Loucy (cell line): Measurements from ENCODE around the gene CYB5R3.

Experiments
- H2AFZ ChIP-seq: fragments of 200-600 bp; sonication (generic); 2 replicates; pipeline ENCODE4 v1.6.0; 2016; ENCODE audit warnings: antibody characterized with exemption, mild to moderate bottlenecking, low read length, moderate library complexity
- H3F3A ChIP-seq: fragments of 200-600 bp; 2 replicates; pipeline ENCODE4 v1.6.0; 2016; ENCODE audit warnings: antibody characterized with exemption, low read depth, mild to moderate bottlenecking
- H3K27me3 ChIP-seq: fragments of 200-600 bp; sonication (generic); 2 replicates; pipeline ENCODE4 v1.6.1; 2014; ENCODE audit warnings: low read length, mild to moderate bottlenecking; ENCODE audit not compliant: insufficient read depth, poor library complexity, severe bottlenecking
- H3K36me3 ChIP-seq: fragments of 200-600 bp; sonication (generic); 2 replicates; pipeline ENCODE4 v1.6.1; 2016; ENCODE audit warnings: low read length; ENCODE audit not compliant: insufficient read depth
- H3K4me1 ChIP-seq: fragments of 200-600 bp; sonication (generic); 2 replicates; pipeline ENCODE4 v1.5.1; 2014; ENCODE audit warnings: low read length, mild to moderate bottlenecking; ENCODE audit not compliant: insufficient read depth, poor library complexity, severe bottlenecking
- H3K4me2 ChIP-seq: fragments of 200-600 bp; sonication (generic); 2 replicates; pipeline ENCODE4 v1.6.0; 2014; ENCODE audit warnings: antibody characterized with exemption, low read length, low read depth, mild to moderate bottlenecking; ENCODE audit not compliant: poor library complexity, severe bottlenecking
- H3K4me3 ChIP-seq: fragments of 200-600 bp; sonication (generic); 2 replicates; pipeline ENCODE4 v1.5.1; 2014; ENCODE audit warnings: low read length, mild to moderate bottlenecking, mixed read lengths; ENCODE audit not compliant: poor library complexity, severe bottlenecking
- H3K79me2 ChIP-seq: fragments of 200-600 bp; sonication (generic); 2 replicates; pipeline ENCODE4 v1.6.1; 2014; ENCODE audit warnings: low read length; ENCODE audit not compliant: insufficient read depth
- H3K9ac ChIP-seq: fragments of 200-600 bp; sonication (generic); 2 replicates; pipeline ENCODE4 v1.6.0; 2014; ENCODE audit warnings: mild to moderate bottlenecking, low read depth, low read length, moderate library complexity; ENCODE audit not compliant: poor library complexity, severe bottlenecking
- H3K9me2 ChIP-seq: fragments of 200-600 bp; sonication (generic); replicated peaks from 2 replicates; pipeline ENCODE4 v1.6.1; 2016; ENCODE audit warnings: low read depth, low read length, mixed read lengths
- H3K9me3 ChIP-seq: fragments of 200-600 bp; sonication (generic); 2 replicates; pipeline ENCODE4 v1.6.1; 2014; ENCODE audit warnings: mild to moderate bottlenecking, antibody characterized with exemption, low read length, low read depth; ENCODE audit not compliant: insufficient read depth
- H4K20me1 ChIP-seq: fragments of 200-600 bp; sonication (generic); 2 replicates; pipeline ENCODE4 v1.6.0; 2014; ENCODE audit warnings: antibody characterized with exemption, low read length, mild to moderate bottlenecking; ENCODE audit not compliant: insufficient read depth, poor library complexity, severe bottlenecking
- EZH2phosphoT487 ChIP-seq: fragments of 200-600 bp; IDR thresholded peaks from 2 replicates; pipeline ENCODE4 v1.6.1; 2018; ENCODE audit warnings: antibody characterized with exemption, mild to moderate bottlenecking, moderate library complexity, borderline replicate concordance
- TF ChIP-seq, protein P1 (sequence below): fragments of 200-600 bp; sonication (generic); conservative IDR thresholded peaks from 2 replicates; pipeline ENCODE4 v1.5.1; 2014; ENCODE audit warnings: mild to moderate bottlenecking, antibody characterized with exemption, low read length

The CYB5R3 gene

DNA sequence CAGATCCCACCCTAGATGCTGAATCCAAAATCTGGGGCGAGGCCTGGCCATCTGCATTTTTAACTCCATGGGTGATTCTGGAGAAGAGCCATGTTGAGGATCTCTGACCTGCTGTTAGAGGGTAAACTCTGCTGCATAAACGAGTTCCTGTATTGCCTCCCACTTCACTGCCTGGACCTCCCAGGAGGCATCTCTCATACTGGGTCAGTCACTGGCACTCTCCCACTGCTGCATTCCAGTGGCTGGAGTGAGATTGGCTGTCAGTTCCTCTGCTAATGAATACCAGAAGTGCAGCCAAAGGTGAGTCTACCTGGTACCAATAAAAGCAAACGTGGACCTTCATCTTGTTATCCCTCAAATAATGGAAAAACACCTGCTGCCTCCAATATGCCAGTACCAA lies 44.8 kb downstream of the CYB5R3 start:
- Histone ChIP-seq H3K9ac (no peak overlapping the region), H3F3A (no peaks in the 10 kb centered on the region), H3K9me2 (no peaks in the 10 kb centered on the region), H4K20me1 (peaks cover 50% of the 10 kb centered on the region), H3K4me2 (no peak overlapping the region), H3K9me3 (no peaks in the 10 kb centered on the region), H3K27me3 (no peaks in the 10 kb centered on the region), H3K4me3 (no peak overlapping the region), H3K4me1 (peaks cover 9% of the 10 kb centered on the region), H3K36me3 (peaks cover 41% of the 10 kb centered on the region; the same call in 1 of the 2 replicates), H3K79me2 (peaks cover 86% of the 10 kb centered on the region), H2AFZ (no peak overlapping the region)
- TF ChIP-seq EZH2phosphoT487, result no peak
- TF ChIP-seq, protein P1, sequence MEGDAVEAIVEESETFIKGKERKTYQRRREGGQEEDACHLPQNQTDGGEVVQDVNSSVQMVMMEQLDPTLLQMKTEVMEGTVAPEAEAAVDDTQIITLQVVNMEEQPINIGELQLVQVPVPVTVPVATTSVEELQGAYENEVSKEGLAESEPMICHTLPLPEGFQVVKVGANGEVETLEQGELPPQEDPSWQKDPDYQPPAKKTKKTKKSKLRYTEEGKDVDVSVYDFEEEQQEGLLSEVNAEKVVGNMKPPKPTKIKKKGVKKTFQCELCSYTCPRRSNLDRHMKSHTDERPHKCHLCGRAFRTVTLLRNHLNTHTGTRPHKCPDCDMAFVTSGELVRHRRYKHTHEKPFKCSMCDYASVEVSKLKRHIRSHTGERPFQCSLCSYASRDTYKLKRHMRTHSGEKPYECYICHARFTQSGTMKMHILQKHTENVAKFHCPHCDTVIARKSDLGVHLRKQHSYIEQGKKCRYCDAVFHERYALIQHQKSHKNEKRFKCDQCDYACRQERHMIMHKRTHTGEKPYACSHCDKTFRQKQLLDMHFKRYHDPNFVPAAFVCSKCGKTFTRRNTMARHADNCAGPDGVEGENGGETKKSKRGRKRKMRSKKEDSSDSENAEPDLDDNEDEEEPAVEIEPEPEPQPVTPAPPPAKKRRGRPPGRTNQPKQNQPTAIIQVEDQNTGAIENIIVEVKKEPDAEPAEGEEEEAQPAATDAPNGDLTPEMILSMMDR, result no peak

DNA sequence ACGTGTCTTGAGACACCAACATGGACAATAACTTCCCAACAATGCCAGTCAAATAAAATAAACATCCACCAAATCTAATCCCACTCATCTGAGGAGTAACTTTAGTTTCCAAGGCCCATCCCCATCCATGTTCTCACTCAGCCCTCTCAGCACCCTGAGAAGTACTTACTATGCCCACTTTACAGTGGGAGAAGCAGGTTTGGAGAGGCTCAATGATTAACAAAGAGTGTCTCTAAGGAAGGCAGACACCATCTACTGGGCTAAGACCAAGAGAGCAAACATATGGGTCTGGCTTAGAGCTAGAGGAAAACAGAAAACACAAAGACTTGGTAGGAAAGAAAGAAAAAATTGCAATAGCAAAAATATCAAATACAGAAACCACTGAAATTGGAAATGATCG lies 45.8 kb downstream of the CYB5R3 start:
- Histone ChIP-seq H3K4me3 (no peak overlapping the region), H3K9me3 (no peaks in the 10 kb centered on the region), H3K4me1 (no peaks in the 10 kb centered on the region), H3K9ac (no peak overlapping the region), H3K9me2 (no peaks in the 10 kb centered on the region), H3F3A (no peaks in the 10 kb centered on the region), H3K79me2 (peaks cover 83% of the 10 kb centered on the region), H4K20me1 (peaks cover 40% of the 10 kb centered on the region), H3K36me3 (peaks cover 50% of the 10 kb centered on the region; the same call in 1 of the 2 replicates), H2AFZ (no peak overlapping the region), H3K27me3 (no peaks in the 10 kb centered on the region), H3K4me2 (no peak overlapping the region)
- TF ChIP-seq, protein P1, result no peak
- no peak for TF ChIP-seq EZH2phosphoT487

DNA sequence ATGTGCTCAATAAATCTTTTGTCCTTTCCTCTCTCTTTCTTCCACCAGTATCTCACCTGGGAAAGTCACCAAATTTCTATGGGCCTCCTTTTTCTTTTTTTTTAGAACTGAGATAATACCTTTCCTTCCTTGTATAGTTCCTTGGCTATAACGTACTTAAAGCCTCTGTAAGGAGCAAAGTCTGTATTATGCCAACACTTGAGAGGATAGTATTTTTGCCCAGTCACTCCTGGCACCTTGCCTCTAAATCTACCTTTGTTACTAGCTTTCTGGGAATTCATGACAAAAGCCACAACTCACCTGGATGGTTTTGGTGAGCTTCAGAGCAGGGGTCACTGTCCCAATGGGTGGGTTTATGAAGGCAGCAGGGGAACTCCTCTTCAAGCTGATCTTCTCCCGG lies 46.7 kb downstream of the CYB5R3 start:
- H3K9me3 ChIP-seq, result no peaks in the 10 kb centered on the region
- no peak overlapping the region for H3K9ac ChIP-seq
- H3K79me2 ChIP-seq, result peaks cover 73% of the 10 kb centered on the region
- H2AFZ ChIP-seq, result no peak overlapping the region
- no peak for TF ChIP-seq EZH2phosphoT487
- TF ChIP-seq, protein P1, result no peak
- H3K4me3 ChIP-seq, result no peak overlapping the region
- no peaks in the 10 kb centered on the region for H3K27me3 ChIP-seq
- H3K36me3 ChIP-seq, result peaks cover 58% of the 10 kb centered on the region; the same call in 1 of the 2 replicates
- peaks cover 40% of the 10 kb centered on the region for H4K20me1 ChIP-seq
- no peak overlapping the region for H3K4me2 ChIP-seq
- H3F3A ChIP-seq, result no peaks in the 10 kb centered on the region
- H3K9me2 ChIP-seq, result no peaks in the 10 kb centered on the region
- no peaks in the 10 kb centered on the region for H3K4me1 ChIP-seq
